ENCODE measurements around the gene CYSRT1.

GRCh38 chr9:137273611-137274320 lies 48.8 kb downstream of the CYSRT1 start:
- TF ChIP-seq POLR2A (IDR thresholded peaks at IDR 0.05) (no peak), CTCF (IDR thresholded peaks at IDR 0.05) (no peak)

Measured in testis (tissue), 2 donors.